Measurements from ENCODE around the gene EHD1. TPM values are rescaled to one million over a fixed set of nuclear protein-coding genes. Genes with fewer than 3 reads are reported as not detected.

The EHD1 gene
- 10 to 100 TPM; 47.8 to 85.4 (median 76.8) TPM for total RNA-seq

DNA sequence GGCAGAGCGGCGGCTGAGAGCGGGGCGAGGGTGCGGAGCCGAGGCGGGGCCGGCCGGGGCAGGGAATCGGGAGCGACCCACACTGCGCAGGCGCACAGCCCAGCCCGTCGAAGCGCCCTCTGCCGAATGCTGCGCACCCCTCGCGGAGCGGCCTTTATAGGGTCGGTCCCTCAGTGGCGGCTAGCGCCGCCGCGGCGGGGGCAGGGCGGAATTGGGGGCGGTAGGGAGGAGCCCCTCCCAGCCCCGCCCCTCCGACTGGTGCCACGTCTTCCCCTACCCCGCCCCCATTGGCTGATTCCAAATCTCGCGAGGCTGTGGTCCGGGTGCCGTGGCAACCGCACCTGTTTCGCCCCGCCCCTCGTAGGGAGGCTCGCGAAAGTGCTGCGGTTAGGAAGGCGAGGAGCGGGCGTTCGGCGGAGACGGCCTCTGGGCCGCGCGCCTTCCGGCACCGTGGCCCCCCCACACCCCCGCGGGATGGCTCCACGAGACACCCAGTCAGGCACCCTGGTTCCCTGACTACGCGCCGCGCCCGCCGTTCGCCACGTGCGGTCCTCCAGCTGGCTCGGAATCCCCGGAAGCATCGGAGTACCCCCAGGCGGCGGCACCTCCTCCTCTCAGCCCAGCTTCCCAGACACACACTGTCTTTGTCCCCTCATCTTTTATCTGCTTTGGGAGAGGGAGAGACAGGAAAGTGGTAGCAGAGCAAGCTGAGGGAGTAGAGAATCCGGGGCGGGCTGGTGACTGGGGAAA, at the start of gene EHD1:
TSS of gene EHD1 (minus strand) at position 128 of the 750 bp plus-strand sequence. CDS start 157 bp downstream, outside the sequence.
- Histone ChIP-seq H3K27me3 (no peaks in the 10 kb centered on the region), H3K4me1 (peaks cover 74% of the 10 kb centered on the region), H3K9me3 (no peaks in the 10 kb centered on the region), H3K4me3 (peak within 1 kb of the TSS; percentile 95), H3K27ac (peak within 1 kb of the TSS; percentile 90), H3K36me3 (peaks cover 10% of the 10 kb centered on the region)
- TF ChIP-seq POLR2AphosphoS5 (IDR thresholded peaks at IDR 0.05) (peak; percentile 69 to 96 (median 90)), EP300 (IDR thresholded peaks at IDR 0.05) (no peak), POLR2A (IDR thresholded peaks at IDR 0.05) (peak; percentile 92 to 98)
- TF ChIP-seq, protein P1, sequence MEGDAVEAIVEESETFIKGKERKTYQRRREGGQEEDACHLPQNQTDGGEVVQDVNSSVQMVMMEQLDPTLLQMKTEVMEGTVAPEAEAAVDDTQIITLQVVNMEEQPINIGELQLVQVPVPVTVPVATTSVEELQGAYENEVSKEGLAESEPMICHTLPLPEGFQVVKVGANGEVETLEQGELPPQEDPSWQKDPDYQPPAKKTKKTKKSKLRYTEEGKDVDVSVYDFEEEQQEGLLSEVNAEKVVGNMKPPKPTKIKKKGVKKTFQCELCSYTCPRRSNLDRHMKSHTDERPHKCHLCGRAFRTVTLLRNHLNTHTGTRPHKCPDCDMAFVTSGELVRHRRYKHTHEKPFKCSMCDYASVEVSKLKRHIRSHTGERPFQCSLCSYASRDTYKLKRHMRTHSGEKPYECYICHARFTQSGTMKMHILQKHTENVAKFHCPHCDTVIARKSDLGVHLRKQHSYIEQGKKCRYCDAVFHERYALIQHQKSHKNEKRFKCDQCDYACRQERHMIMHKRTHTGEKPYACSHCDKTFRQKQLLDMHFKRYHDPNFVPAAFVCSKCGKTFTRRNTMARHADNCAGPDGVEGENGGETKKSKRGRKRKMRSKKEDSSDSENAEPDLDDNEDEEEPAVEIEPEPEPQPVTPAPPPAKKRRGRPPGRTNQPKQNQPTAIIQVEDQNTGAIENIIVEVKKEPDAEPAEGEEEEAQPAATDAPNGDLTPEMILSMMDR (IDR thresholded peaks at IDR 0.05), result peak in 1 of 2 donors; percentile 69
- DNase-seq (ENCODE audit: low spot score in 2 of 2), result peak; percentile 99 to 100
- under 1% methylated on average over 41 of the region's 75 CpGs for WGBS

DNA sequence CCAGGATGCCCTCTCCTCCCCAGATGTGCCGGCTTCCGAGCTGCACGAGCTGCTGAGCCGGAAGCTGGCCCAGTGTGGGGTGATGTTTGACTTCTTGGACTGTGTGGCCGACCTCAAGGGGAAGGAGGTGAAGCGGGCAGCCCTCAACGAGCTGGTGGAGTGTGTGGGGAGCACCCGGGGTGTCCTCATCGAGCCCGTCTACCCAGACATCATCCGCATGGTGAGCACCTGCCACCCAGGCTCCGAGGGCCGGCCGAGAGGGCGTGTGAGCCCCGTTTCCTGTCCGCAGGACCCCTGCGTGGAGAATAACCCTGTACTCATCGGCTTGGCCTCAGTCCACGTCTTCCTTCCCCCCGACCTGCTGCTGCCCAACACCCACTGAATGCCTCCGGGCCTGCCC, 48.3 kb upstream of the EHD1 start:
- peak in 1 of 2 donors; percentile 58 for DNase-seq (ENCODE audit: low spot score in 2 of 2)
- Histone ChIP-seq H3K4me1 (peaks cover 22% of the 10 kb centered on the region), H3K4me3 (no peak overlapping the region), H3K9me3 (no peaks in the 10 kb centered on the region), H3K27ac (no peak overlapping the region), H3K36me3 (peaks cover 33% of the 10 kb centered on the region), H3K27me3 (no peaks in the 10 kb centered on the region)
- WGBS, result 79% methylated on average over 7 of the region's 22 CpGs
- TF ChIP-seq POLR2A (IDR thresholded peaks at IDR 0.05) (no peak), POLR2AphosphoS5 (IDR thresholded peaks at IDR 0.05) (no peak), EP300 (IDR thresholded peaks at IDR 0.05) (no peak)
- TF ChIP-seq, protein P1 (IDR thresholded peaks at IDR 0.05), result no peak

DNA sequence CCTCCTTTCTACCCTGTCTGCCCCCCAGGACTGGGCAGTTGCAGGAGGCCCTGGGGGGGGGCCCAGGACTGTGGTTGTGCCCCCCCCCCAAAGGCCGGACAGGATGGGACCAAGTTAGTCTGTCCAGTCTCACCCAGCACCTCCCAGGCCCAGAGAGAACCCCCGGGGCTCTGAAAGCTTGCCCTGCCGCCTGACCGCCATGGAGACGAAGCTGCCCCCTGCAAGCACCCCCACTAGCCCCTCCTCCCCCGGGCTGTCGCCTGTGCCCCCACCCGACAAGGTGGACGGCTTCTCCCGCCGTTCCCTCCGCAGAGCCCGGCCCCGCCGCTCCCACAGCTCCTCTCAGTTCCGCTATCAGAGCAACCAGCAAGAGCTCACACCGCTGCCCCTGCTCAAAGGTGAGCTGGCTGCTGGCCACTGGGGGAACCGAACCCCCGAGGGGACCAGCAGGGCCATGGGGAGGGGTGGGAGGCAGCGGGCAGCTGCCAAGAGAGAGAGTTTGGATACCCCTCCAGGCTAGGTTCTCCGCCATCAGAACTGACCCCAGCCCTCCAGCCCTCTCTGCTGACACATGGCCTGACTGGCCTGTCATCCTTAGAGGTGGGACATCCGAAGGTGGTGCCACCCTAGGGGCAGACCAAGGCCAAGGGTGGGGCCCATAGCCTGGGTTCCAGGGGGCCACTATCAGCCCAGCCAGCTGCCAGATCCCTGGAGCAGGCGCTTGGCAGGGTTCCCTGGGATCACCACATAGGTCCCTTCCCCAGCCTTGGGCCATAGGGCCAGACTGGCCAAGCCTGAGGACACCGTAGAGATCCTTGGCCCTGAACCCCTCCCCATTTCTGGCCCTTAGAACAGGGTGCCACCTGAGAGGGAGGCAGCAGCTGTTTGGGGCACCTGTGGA, 47.4 kb upstream of the EHD1 start:
- peaks cover 24% of the 10 kb centered on the region for H3K36me3 ChIP-seq
- peaks cover 22% of the 10 kb centered on the region for H3K4me1 ChIP-seq
- TF ChIP-seq POLR2AphosphoS5 (IDR thresholded peaks at IDR 0.05), result no peak
- TF ChIP-seq POLR2A (IDR thresholded peaks at IDR 0.05), result no peak
- TF ChIP-seq, protein P1 (IDR thresholded peaks at IDR 0.05), result no peak
- no peak for TF ChIP-seq EP300 (IDR thresholded peaks at IDR 0.05)
- H3K9me3 ChIP-seq, result no peaks in the 10 kb centered on the region
- 70% methylated on average over 15 of the region's 24 CpGs for WGBS
- H3K27me3 ChIP-seq, result no peaks in the 10 kb centered on the region
- no peak overlapping the region for H3K27ac ChIP-seq
- peak in 1 of 2 donors; percentile 71 for DNase-seq (ENCODE audit: low spot score in 2 of 2)
- H3K4me3 ChIP-seq, result peak overlapping the region; percentile 96

DNA sequence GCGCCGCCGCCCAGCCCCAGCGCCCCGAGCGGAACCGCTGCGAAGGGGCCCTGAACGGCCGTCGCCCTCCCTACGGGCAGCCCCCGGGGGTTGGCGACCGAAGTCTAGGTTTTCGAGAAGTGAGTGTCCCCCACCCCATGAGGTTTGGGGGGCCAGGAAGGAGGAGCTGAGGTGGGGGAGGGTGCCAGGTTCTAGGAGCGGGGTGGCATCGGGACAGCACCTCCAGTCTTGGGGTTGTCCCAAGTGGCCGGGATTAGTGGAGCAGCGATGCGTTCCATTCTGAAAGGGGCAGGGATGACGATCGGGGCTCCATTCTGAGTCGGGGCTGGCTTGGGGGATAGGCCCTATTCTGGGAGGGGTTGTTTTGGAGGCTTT, 46.5 kb upstream of the EHD1 start:
- TF ChIP-seq, protein P1 (IDR thresholded peaks at IDR 0.05), result no peak
- TF ChIP-seq EP300 (IDR thresholded peaks at IDR 0.05), result no peak
- TF ChIP-seq POLR2AphosphoS5 (IDR thresholded peaks at IDR 0.05), result no peak
- TF ChIP-seq POLR2A (IDR thresholded peaks at IDR 0.05), result no peak
- Histone ChIP-seq H3K27me3 (no peaks in the 10 kb centered on the region), H3K27ac (peak overlapping the region; percentile 88), H3K4me3 (peak overlapping the region; percentile 96), H3K4me1 (peaks cover 22% of the 10 kb centered on the region), H3K36me3 (peaks cover 15% of the 10 kb centered on the region), H3K9me3 (no peaks in the 10 kb centered on the region)
- peak in 1 of 2 donors; percentile 69 for DNase-seq (ENCODE audit: low spot score in 2 of 2)
- WGBS, result under 1% methylated on average over 24 of the region's 24 CpGs
